Ishikawa (cell line): ENCODE data around the gene EFNA1.
A peak's percentile ranks its signal among the peaks of the same experiment; 100 is the strongest.

Source experiments
- CEBPB ChIP-seq: IDR thresholded peaks from 2 replicates; pipeline ENCODE4 v1.6.1; 2012
- CREB1 ChIP-seq: IDR thresholded peaks from 2 replicates; pipeline ENCODE4 v1.6.1; 2012; ENCODE audit warnings: low read depth
- EGR1 ChIP-seq: IDR thresholded peaks from 2 replicates; pipeline ENCODE4 v1.6.1; 2012
- EP300 ChIP-seq: IDR thresholded peaks from 2 replicates; pipeline ENCODE4 v1.6.1; 2012; ENCODE audit warnings: borderline replicate concordance
- FOXM1 ChIP-seq: IDR thresholded peaks from 2 replicates; pipeline ENCODE4 v1.6.1; 2012; ENCODE audit warnings: low read depth, borderline replicate concordance
- NFIC ChIP-seq: IDR thresholded peaks from 2 replicates; pipeline ENCODE4 v1.6.1; 2012
- RAD21 ChIP-seq: IDR thresholded peaks from 2 replicates; pipeline ENCODE4 v1.6.1; 2012; ENCODE audit warnings: low read depth
- TAF1 ChIP-seq: IDR thresholded peaks from 2 replicates; pipeline ENCODE4 v1.6.1; 2012; ENCODE audit warnings: low read depth, mild to moderate bottlenecking
- TCF12 ChIP-seq: IDR thresholded peaks from 2 replicates; pipeline ENCODE4 v1.6.1; 2012; ENCODE audit warnings: low read depth
- TEAD4 ChIP-seq: IDR thresholded peaks from 2 replicates; pipeline ENCODE4 v1.6.1; 2012
- YY1 ChIP-seq: IDR thresholded peaks from 2 replicates; pipeline ENCODE4 v1.6.1; 2012; ENCODE audit warnings: low read depth
- ZBTB7A ChIP-seq: IDR thresholded peaks from 2 replicates; pipeline ENCODE4 v1.6.1; 2012; ENCODE audit warnings: low read depth
- TF ChIP-seq, protein P1 (sequence below): IDR thresholded peaks from 2 replicates; pipeline ENCODE4 v1.6.1; 2012; ENCODE audit warnings: low read depth, mild to moderate bottlenecking
- TF ChIP-seq, protein P2 (sequence below): IDR thresholded peaks from 2 replicates; pipeline ENCODE4 v1.6.1; 2012
- TF ChIP-seq, protein P3 (sequence below): IDR thresholded peaks from 2 replicates; pipeline ENCODE4 v1.6.1; 2012

EFNA1 gene

DNA sequence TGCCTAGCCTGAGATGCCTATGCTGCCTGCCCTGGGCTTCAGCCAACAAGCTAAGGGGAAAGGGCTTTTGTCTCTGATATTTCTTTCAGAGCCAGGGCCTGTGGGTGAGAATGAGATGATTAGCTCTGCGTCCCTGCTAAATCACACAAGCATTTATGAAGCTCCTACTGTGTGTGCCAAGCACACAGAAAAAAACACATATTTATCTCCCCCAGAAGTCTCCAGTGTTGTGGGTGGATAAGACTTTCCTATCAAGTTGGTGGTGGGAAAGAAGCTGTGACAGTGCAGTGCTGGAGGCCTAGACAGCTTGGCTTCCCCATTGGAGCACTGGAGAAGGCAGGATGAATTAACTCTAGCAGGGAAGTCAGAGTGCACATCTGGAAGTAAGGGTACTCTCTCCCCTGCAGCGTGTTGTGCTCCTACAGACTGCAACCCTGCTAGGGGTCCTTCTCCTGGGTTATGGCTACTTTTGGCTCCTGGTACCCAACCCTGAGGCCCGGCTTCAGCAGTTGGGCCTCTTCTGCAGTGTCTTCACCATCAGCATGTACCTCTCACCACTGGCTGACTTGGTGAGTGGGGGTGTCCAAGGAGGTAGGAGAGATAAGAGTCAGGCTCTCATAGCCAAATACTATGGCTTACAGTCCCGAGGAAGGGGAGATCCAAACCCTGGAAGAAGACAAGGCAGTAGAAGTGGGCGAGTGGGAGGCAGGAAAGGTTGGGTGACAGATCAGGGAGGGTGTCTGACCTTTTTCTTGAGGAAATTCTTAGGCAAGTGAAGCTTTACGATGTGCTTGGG is 9.7 kb downstream of the EFNA1 start:
- TF ChIP-seq RAD21 = no peak
- TF ChIP-seq CEBPB = no peak
- TF ChIP-seq, protein P1, sequence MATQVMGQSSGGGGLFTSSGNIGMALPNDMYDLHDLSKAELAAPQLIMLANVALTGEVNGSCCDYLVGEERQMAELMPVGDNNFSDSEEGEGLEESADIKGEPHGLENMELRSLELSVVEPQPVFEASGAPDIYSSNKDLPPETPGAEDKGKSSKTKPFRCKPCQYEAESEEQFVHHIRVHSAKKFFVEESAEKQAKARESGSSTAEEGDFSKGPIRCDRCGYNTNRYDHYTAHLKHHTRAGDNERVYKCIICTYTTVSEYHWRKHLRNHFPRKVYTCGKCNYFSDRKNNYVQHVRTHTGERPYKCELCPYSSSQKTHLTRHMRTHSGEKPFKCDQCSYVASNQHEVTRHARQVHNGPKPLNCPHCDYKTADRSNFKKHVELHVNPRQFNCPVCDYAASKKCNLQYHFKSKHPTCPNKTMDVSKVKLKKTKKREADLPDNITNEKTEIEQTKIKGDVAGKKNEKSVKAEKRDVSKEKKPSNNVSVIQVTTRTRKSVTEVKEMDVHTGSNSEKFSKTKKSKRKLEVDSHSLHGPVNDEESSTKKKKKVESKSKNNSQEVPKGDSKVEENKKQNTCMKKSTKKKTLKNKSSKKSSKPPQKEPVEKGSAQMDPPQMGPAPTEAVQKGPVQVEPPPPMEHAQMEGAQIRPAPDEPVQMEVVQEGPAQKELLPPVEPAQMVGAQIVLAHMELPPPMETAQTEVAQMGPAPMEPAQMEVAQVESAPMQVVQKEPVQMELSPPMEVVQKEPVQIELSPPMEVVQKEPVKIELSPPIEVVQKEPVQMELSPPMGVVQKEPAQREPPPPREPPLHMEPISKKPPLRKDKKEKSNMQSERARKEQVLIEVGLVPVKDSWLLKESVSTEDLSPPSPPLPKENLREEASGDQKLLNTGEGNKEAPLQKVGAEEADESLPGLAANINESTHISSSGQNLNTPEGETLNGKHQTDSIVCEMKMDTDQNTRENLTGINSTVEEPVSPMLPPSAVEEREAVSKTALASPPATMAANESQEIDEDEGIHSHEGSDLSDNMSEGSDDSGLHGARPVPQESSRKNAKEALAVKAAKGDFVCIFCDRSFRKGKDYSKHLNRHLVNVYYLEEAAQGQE = no peak
- TF ChIP-seq, protein P2, sequence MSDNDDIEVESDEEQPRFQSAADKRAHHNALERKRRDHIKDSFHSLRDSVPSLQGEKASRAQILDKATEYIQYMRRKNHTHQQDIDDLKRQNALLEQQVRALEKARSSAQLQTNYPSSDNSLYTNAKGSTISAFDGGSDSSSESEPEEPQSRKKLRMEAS = no peak
- no peak for TF ChIP-seq YY1

DNA sequence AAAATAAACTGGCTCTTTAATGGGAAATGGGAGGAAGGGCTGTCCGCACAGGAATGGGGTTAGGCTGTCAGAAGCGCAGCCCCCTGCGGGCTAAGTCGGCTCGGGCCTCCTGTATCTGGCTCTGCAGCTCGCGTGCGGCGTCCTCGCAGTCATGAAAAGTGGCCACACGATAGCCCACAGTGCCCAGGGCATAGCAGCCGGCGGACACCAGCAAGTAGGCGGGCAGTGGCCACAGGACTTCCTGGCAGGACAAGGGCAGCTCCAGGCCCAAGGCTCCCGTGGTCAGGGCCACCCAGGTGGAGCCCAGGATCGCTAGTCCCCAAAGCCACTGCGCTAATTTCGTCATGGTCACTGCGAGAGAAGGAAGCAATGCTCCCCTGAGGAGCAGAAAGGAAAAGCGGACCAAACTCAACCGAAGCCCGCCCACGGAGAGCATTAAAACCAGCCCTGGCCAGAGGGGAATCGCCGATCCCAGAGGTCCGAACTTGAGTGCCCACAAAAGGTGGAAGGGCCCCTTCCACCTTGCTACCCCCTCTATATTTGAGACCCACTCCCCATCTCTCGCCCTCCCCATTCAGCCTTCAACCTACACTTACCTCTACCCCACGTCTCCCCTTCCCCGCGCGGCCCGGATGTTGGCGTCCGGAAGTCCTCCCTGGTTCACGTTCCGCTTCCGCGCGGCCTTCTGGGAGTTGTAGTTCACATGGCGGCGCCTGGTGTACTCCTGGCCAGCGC is 12.4 kb downstream of the EFNA1 start, which contains the start of gene DPM3:
DPM3 (minus strand) TSS at position 637 of the 735 bp plus-strand sequence; CDS start at position 346, 291 bp downstream.
- peak; percentile 70 for TF ChIP-seq TAF1
- peak; percentile 74 for TF ChIP-seq YY1
- TF ChIP-seq, protein P3, sequence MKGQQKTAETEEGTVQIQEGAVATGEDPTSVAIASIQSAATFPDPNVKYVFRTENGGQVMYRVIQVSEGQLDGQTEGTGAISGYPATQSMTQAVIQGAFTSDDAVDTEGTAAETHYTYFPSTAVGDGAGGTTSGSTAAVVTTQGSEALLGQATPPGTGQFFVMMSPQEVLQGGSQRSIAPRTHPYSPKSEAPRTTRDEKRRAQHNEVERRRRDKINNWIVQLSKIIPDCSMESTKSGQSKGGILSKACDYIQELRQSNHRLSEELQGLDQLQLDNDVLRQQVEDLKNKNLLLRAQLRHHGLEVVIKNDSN = no peak
- TF ChIP-seq ZBTB7A = peak; percentile 26; the same call in 1 of the 2 replicates
- TF ChIP-seq NFIC = no peak
- TF ChIP-seq, protein P2 = peak; percentile 48; the same call in 1 of the 2 replicates
- TF ChIP-seq TCF12 = peak; percentile 42
- 0 out of 2 replicates have a peak, but pooled peaks have one; percentile 8 for TF ChIP-seq EGR1

DNA sequence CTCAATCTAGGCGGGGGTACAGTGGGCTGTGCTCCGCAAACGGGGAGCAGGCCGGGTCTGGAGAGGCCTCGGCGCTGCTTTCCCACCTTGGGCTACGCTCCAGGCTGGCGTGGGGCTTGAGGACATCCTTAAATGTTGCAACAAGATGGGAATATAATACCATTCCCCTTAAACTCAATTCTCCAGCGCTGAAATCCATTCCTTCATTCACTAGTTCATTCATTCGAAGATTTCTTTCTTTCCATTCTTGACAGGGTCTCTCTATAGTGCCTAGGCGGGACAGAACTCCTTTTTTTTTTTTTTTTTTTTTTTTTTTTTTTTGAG is 12.9 kb downstream of the EFNA1 start:
- TF ChIP-seq ZBTB7A (no peak), TAF1 (no peak; the same call in 1 of the 2 replicates), TCF12 (0 out of 2 replicates have a peak, but pooled peaks have one; percentile 9)

DNA sequence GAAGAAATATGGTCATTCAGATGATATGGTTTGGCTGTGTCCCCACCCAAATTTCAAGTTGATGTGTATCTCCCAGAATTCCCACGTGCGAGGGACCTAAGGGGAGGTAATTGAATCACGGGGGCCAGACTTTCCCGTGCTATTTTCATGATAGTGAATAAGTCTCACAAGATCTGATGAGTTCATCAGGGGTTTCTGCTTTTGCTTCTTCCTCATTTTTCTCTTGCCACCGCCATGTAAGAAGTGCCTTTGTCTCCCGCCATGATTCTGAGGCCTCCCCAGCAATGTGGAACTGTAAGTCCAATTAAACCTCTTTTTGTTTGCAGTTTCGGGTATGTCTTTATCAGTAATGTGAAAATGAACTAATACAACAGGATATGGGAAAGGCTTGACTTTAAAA is 14.1 kb downstream of the EFNA1 start:
- no peak for TF ChIP-seq TEAD4
- no peak for TF ChIP-seq EP300
- TF ChIP-seq NFIC = no peak
- no peak for TF ChIP-seq CEBPB
- TF ChIP-seq, protein P3 = no peak
- no peak for TF ChIP-seq CREB1
- TF ChIP-seq, protein P1 = no peak
- no peak for TF ChIP-seq FOXM1
- no peak for TF ChIP-seq YY1

DNA sequence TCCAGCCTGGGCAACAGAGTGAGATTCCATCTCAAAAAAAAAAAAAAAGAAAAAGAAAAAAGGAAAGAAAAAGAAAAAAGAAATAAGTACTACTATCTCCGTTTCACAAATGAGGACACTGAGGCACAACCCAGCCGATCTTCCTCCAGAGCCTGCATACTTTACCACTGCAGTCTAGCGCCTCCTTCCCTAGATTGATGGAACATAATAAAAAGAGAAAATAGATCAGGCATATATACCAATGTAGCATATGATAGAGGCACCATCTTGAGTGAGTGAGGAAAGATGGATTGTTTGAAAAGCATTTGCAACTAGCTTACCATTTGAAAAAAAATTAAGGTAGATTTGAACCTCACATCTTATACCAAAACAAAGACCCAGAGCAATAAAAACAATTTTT is 17.8 kb downstream of the EFNA1 start:
- TF ChIP-seq YY1 (no peak), EP300 (no peak)
- TF ChIP-seq, protein P1 = no peak
